CD4-positive, alpha-beta T cell treated with Interleukin-4 for 1 hour (primary cell): ENCODE measurements around the gene SGSM2.

ENCODE experiments used
- DNase-seq, 2 donors: peaks; one replicate each; pipeline ENCODE4 v3.0.0-alpha.2; 2020 to 2022

The SGSM2 gene

GRCh38 chr17:2387086-2388019, 50.1 kb downstream of the SGSM2 start:
- DNase-seq: no peak

DNA sequence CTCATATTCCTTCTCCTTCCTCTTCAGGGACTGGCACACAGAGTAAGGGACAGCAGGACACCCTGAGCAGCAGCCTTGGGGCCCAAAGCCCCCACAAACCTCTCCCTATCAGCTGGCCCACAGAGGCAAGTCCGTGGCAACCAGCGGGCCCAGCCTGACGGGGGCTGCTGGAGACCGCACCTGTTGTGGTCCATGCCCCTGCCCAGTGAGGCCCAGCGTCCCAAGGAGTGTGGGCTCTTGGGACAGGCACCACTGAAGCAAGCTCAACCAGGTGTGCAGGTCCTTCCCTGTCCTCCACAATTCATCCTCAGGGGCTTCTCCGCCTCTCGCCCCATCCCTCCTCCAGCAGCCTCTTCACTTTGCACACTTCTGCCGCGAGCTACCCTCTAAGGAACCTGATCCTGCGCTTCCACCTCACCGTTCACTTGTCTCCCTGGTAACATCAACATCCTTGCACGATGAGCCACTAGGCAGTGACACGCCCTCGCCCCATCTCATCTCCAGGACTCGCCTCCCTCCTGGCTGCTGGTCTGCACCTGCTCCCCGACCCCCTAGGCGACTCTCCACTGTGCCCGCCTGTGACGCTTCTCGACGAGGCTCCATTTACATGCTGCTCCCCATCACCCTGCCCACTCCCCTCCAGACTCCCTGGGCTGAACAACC, 50.9 kb downstream of the SGSM2 start:
- no peak for DNase-seq

GRCh38 chr17:2388683-2389055, 51.4 kb downstream of the SGSM2 start:
- DNase-seq: no peak

DNA sequence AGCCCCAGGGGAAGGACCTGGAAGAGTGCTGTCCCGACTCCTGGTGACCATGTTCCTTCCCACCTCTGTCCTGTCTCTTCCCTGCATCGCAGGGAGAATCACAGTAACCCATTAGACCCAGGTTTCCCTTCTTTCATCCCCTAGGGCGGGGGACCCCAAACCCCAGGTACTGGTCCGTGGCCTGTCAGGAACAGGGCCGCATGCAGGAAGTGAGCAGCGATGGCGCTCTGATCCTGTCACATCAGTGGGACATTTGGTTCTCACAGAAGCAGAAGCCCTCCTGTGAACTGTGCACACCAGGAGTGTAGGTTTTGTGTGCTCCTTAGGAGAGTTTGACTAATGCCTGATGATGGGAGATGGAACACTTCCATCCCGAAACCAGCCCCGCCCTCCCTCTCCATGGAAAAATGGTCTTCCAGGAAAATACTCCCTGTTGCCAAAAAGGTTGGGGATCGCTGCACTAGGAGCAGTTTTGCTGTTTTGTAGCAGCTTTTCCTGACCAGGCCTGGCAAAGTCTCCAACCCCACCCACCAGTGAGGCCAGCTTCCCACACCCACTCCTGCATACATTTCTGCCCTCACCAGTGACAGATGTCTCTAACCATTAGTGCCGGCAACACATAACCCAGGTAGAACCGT, 53.0 kb downstream of the SGSM2 start:
- DNase-seq: no peak

DNA sequence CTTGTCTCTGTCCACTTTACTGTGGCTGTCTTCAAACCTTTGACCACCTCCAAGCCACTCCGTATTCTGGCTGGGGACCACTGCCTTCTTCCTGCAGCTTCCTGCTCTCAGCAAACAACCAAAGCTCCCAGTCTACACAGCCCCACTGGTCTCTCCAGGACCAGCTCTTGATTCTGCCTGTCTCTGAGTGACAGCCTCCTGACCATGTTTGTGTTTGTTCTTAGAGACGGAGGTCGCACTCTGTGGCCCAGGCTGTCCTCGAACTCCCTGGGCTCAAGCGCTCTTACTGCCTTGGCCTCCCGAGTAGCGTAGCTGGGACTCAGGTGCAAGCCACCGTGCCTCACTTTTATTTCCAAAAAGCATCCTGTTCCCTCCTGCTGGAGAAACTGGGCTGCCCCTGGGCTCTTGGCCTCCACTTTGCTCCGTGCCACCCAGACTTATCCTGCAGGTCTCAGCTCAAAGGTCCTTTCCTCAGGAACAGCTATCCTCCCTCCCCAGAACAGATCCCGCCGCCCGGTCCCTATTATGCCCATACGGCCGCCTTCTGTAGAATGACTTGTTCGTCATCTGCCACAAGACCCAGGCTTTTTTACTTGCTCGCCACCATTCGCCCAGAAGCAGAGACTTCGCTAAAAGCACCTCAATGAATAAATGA, 54.4 kb downstream of the SGSM2 start:
- DNase-seq: no peak

GRCh38 chr17:2392252-2393173, 55.2 kb downstream of the SGSM2 start:
- DNase-seq: peak; percentile 95 to 97

GRCh38 chr17:2393174-2393953, 56.1 kb downstream of the SGSM2 start:
- DNase-seq: peak; percentile 94 to 95

GRCh38 chr17:2393954-2394749, 56.9 kb downstream of the SGSM2 start:
- DNase-seq: no peak

DNA sequence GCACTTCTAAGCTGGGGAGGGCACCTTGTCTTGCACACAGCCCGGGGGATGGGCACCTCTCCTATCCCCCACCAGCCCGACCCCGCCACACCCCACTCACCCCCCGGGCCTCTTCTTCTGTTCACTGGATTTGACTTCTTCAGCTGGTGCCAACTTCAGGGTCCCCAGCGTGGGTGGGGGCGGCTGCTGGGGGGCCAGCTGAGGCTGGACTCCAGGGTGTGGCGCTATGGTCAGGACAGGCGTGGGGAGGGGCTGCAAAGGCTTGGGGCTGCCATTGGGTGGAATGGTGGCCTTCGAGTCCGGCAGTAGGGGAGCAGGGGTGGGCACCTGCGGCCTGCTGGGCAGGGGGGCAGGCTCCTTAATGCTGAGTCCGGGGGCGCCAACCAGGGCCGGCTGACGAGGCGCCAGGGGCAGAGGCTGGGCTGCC, 57.5 kb downstream of the SGSM2 start:
- DNase-seq: no peak

GRCh38 chr17:2395258-2396181, 58.2 kb downstream of the SGSM2 start:
- peak in 1 of 2 donors; percentile 45 for DNase-seq

GRCh38 chr17:2396192-2396567, 58.9 kb downstream of the SGSM2 start:
- DNase-seq: no peak

DNA sequence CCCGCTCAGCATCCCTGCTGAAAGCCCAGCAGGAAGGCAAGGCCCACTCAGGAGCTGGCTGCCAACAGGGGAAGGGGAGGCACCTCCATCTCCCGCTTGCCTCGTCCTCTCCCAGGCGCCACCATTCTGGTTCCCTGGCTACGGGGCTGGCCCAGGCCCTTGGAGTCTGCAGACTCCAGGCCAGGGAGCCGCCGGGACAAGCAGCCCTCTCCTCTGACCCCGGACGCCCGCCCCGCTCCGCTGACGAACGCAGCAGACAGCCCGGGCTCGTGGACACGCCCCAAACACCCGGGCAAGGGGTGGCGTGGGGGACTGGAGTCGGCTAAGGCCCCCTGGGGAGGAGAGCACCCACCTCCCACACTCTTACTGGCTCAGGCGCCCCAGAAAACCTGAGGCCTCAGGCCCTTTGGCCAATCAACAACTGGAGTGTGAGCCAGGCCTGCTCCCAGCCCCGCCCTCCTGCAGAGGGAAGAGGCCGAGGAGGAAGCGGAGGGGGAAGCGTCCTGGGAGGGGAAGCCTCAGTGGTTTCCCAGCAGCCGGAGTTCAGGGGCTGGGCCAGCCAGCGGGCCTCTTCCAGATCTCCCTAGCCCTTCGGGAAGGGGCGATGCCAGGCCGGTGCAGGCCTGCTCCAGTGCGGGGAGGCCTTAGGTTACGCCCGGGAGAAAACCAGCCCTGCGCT, 59.4 kb downstream of the SGSM2 start:
- peak; percentile 57 to 85 for DNase-seq

- no peak for DNase-seq
Observed at GRCh38 chr17:2397247-2398171, 60.2 kb downstream of the SGSM2 start.

DNA sequence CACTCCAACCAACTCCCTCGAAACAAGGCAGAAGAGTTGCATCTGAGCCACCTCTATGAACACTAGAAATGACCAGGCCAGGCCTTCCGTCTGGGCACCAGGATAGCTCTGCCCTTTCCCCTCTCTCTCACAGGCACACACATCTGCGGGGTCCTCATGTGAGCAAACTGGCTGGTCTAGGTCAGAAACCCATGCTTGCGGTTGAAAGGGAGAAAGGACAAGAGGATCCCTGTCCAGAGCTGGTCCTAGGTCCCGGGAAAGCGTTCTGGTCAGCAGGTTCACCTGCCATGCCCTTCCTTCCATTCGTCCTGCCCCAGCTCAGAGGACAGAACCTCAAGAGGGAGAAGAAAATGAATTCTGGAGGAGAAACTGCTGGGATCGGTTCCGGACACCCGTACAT, 60.9 kb downstream of the SGSM2 start:
- DNase-seq: no peak

DNA sequence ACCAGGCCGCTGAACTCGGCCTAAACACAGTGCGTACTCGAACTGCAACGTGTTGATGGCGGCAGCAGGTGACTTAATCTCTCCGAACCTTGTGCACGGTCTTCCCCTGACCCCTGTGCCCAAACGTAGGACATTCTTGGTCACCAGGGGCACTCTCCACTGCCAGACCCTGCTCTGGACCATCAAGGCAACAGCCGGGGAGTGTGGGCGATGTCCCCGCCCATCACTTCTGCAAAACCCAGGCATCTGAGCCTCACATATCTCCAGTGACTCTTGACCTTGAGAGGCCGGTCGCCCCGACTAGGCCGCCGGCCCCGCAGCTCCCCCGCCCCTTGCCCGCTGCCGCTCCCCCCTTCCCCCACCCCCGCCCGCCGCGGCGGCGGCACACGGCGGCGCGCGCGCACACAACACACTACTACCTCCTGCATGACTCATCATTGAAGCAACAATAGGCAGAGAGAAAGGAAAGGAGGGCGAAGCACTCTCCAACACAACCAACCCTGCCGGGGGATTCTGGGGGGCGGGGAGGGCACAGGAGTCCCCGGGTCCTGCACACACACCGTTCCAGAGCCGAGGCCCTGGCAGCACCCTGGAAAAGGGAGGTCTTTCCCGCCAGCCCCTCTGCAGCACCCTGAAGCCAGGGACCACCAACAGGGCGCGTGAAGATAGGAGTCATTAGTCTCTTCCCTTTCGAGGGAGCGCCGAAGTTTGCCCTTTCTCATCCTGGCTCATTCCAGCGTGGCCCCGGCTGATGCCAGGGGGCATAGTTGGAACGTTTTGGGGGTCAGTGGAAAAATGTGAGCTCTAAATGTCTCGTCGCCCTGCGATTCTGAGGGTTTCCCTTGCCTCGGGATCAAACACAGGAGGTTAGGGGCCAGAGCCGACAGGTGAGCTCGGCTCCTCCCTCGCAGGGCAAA, 61.6 kb downstream of the SGSM2 start:
- peak; percentile 69 for DNase-seq
